GM23338 (cell line): ENCODE measurements around the gene OXNAD1. TPM values are rescaled to one million over a fixed set of nuclear protein-coding genes. Genes with fewer than 3 reads are reported as not detected.
A peak's percentile ranks its signal among the peaks of the same experiment; 100 is the strongest.

Source experiments
- ATAC-seq: fragments of 200-7000 bp; cut with Tn5 transposase; 3 replicates; pipeline ENCODE4 v1.9.1; 2020
- DNase-seq: peaks from one replicate; pipeline ENCODE4 v3.0.0-alpha.2; 2015; ENCODE audit warnings: low spot score
- H2AFZ ChIP-seq: fragments of 200-600 bp; sonication (generic); 2 replicates; pipeline ENCODE4 v1.8.0; 2016; ENCODE audit warnings: antibody characterized with exemption, mild to moderate bottlenecking, moderate library complexity
- H3F3A ChIP-seq: fragments of 200-600 bp; sonication (generic); replicated peaks from 2 replicates; pipeline ENCODE4 v1.8.0; 2017; ENCODE audit warnings: antibody characterized with exemption, mixed run types, low read depth
- H3K27ac ChIP-seq: fragments of 200-600 bp; sonication (generic); 2 replicates; pipeline ENCODE4 v1.6.1; 2016; ENCODE audit warnings: low read depth
- H3K27me3 ChIP-seq: fragments of 200-600 bp; sonication (generic); 2 replicates; pipeline ENCODE4 v1.8.0; 2016; ENCODE audit warnings: mild to moderate bottlenecking, mixed run types, moderate library complexity; ENCODE audit not compliant: insufficient read depth
- H3K36me3 ChIP-seq: fragments of 200-600 bp; sonication (generic); 2 replicates; pipeline ENCODE4 v1.8.0; 2016; ENCODE audit warnings: mild to moderate bottlenecking; ENCODE audit not compliant: insufficient read depth
- H3K4me1 ChIP-seq: fragments of 200-600 bp; sonication (generic); 2 replicates; pipeline ENCODE4 v1.8.0; 2016; ENCODE audit warnings: mild to moderate bottlenecking, moderate library complexity; ENCODE audit not compliant: insufficient read depth
- H3K4me2 ChIP-seq: fragments of 200-600 bp; sonication (generic); 2 replicates; pipeline ENCODE4 v1.7.1; 2017; ENCODE audit warnings: mixed run types
- H3K4me3 ChIP-seq: fragments of 200-600 bp; sonication (generic); 2 replicates; pipeline ENCODE4 v1.6.1; 2016; ENCODE audit warnings: mixed run types
- H3K79me2 ChIP-seq: fragments of 200-600 bp; sonication (generic); replicated peaks from 2 replicates; pipeline ENCODE4 v1.8.0; 2017; ENCODE audit warnings: mild to moderate bottlenecking; ENCODE audit not compliant: insufficient read depth
- H3K9me2 ChIP-seq: fragments of 200-600 bp; sonication (generic); 2 replicates; pipeline ENCODE4 v1.8.0; 2017; ENCODE audit not compliant: insufficient read depth
- H4K20me1 ChIP-seq: fragments of 200-600 bp; sonication (generic); replicated peaks from 2 replicates; pipeline ENCODE4 v1.8.0; 2017; ENCODE audit warnings: mild to moderate bottlenecking; ENCODE audit not compliant: insufficient read depth
- H3K27ac Mint-ChIP-seq: 2 replicates; pipeline ENCODE4 v1.8.0; 2020; ENCODE audit warnings: inconsistent platforms, mild to moderate bottlenecking, moderate library complexity, mixed read lengths
- H3K27me3 Mint-ChIP-seq: 3 replicates; pipeline ENCODE4 v1.8.0; 2022; ENCODE audit warnings: low read depth, mild to moderate bottlenecking, moderate library complexity, mixed read lengths, inconsistent platforms; ENCODE audit not compliant: insufficient read depth, poor library complexity
- H3K36me3 Mint-ChIP-seq: 3 replicates; pipeline ENCODE4 v1.8.0; 2021; ENCODE audit warnings: low read depth, mild to moderate bottlenecking, inconsistent platforms, moderate library complexity, mixed read lengths
- H3K4me1 Mint-ChIP-seq: 3 replicates; pipeline ENCODE4 v1.8.0; 2020; ENCODE audit warnings: mild to moderate bottlenecking, inconsistent platforms, mixed read lengths
- H3K4me3 Mint-ChIP-seq: 3 replicates; pipeline ENCODE4 v1.8.0; 2021; ENCODE audit warnings: moderate library complexity, mild to moderate bottlenecking, inconsistent platforms, mixed read lengths
- H3K9me3 Mint-ChIP-seq: 3 replicates; pipeline ENCODE4 v1.8.0; 2020; ENCODE audit warnings: moderate library complexity, mild to moderate bottlenecking, inconsistent platforms, mixed read lengths
- CREB1 ChIP-seq: fragments of 250-450 bp; sonication (Bioruptor Pico); IDR thresholded peaks from 2 replicates; pipeline ENCODE4 v1.5.0; 2020; ENCODE audit warnings: low read depth, mild to moderate bottlenecking, moderate library complexity
- CTCF ChIP-seq, 2 experiments: fragments of 200-600 bp in 1 of 2; sonication (generic) in 1 of 2; conservative IDR thresholded peaks; 2 replicates each; pipeline versions ENCODE4 v1.5.1 to v1.6.1; 2016 to 2017; ENCODE audit warnings: antibody characterized with exemption in 2 of 2, low read depth in 2 of 2, mild to moderate bottlenecking in 2 of 2, moderate library complexity in 1 of 2
- EZH2 ChIP-seq: fragments of 200-600 bp; sonication (generic); IDR thresholded peaks from one replicate; pipeline ENCODE4 v1.8.0; 2017; ENCODE audit warnings: antibody characterized with exemption, mild to moderate bottlenecking, low read depth; ENCODE audit not compliant: unreplicated experiment
- EZH2phosphoT487 ChIP-seq: fragments of 200-600 bp; sonication (generic); IDR thresholded peaks from one replicate; pipeline ENCODE4 v1.8.1; 2018; ENCODE audit warnings: antibody characterized with exemption; ENCODE audit not compliant: unreplicated experiment
- JUNB ChIP-seq: IDR thresholded peaks from one replicate; pipeline ENCODE4 v1.6.1; 2016; ENCODE audit warnings: antibody characterized with exemption; ENCODE audit not compliant: unreplicated experiment
- NANOG ChIP-seq: IDR thresholded peaks from 2 replicates; pipeline ENCODE4 v1.6.1; 2016; ENCODE audit warnings: antibody characterized with exemption, borderline replicate concordance
- POLR2AphosphoS5 ChIP-seq: IDR thresholded peaks from 2 replicates; pipeline ENCODE4 v1.6.1; 2016; ENCODE audit warnings: antibody characterized with exemption, low read depth
- STAT1 ChIP-seq: IDR thresholded peaks from one replicate; pipeline ENCODE4 v1.6.1; 2016; ENCODE audit warnings: antibody characterized with exemption; ENCODE audit not compliant: unreplicated experiment
- ZNF462 ChIP-seq: fragments of 250-450 bp; sonication (Bioruptor Pico); IDR thresholded peaks from 2 replicates; pipeline ENCODE4 v1.5.0; 2020; ENCODE audit warnings: mild to moderate bottlenecking, moderate library complexity
- polyA plus RNA-seq: library from polyadenylated mRNA; unstranded; fragments of >200 nt; fragmentation: Nextera tagmentation; extraction: Ambion mirVana; gene quantifications from 2 replicates; pipeline ENCODE4 v1.2.1, GENCODE V29; 2016
- total RNA-seq: library from RNA; depleted of rRNA; stranded (reverse); fragments of >200 nt; shearing (Covaris generic); gene quantifications from 2 replicates; pipeline ENCODE4 v1.2.3, GENCODE V29; 2014

Gene OXNAD1
- total and polyA plus RNA-seq, 2 experiments from 2014 or later, result 22.9 to 34.2 TPM

- TF ChIP-seq CREB1 (CRISPR knock-in tag), result 0 out of 2 replicates have a peak, but pooled peaks have one; percentile 17
- TF ChIP-seq STAT1, result no peak
- no peak for TF ChIP-seq JUNB
- TF ChIP-seq NANOG, result peak; percentile 90
- Histone ChIP-seq H3K79me2 (no peaks in the 10 kb centered on the region; the same call in 1 of the 2 replicates), H3K27ac (peak overlapping the region; percentile 92), H2AFZ (no peak overlapping the region), H3K27me3 (no peaks in the 10 kb centered on the region), H4K20me1 (no peaks in the 10 kb centered on the region), H3K4me3 (peak overlapping the region; percentile 9; the same call in 1 of the 2 replicates), H3K4me2 (peak overlapping the region; percentile 61), H3K36me3 (peaks cover 8% of the 10 kb centered on the region; the same call in 1 of the 2 replicates), H3F3A (0 out of 2 replicates have a peak, but pooled peaks cover 2% of the 10 kb centered on the region), H3K9me2 (no peaks in the 10 kb centered on the region), H3K4me1 (peaks cover 42% of the 10 kb centered on the region)
- DNase-seq, result peak; percentile 54
- Mint-ChIP-seq H3K9me3 (peaks cover 1% of the 10 kb centered on the region; the same call in 2 of the 3 replicates), H3K36me3 (peaks cover 53% of the 10 kb centered on the region), H3K27me3 (peaks cover 1% of the 10 kb centered on the region), H3K27ac (peak overlapping the region; percentile 86), H3K4me1 (peaks cover 56% of the 10 kb centered on the region), H3K4me3 (peak overlapping the region; percentile 58)
- peak; percentile 70 for ATAC-seq
Measured at GRCh38 chr3:16302082-16302631, 37.1 kb downstream of the OXNAD1 start.

GRCh38 chr3:16303037-16303575 lies 38.1 kb downstream of the OXNAD1 start:
- H3K9me2 ChIP-seq, result no peaks in the 10 kb centered on the region
- DNase-seq (no peak), ATAC-seq (peak; percentile 13; the same call in 2 of the 3 replicates)
- H3K36me3 ChIP-seq, result peaks cover 6% of the 10 kb centered on the region; the same call in 1 of the 2 replicates
- Mint-ChIP-seq H3K27me3 (peaks cover 1% of the 10 kb centered on the region), H3K36me3 (peaks cover 46% of the 10 kb centered on the region), H3K27ac (no peak overlapping the region), H3K4me3 (no peak overlapping the region), H3K4me1 (peaks cover 54% of the 10 kb centered on the region), H3K9me3 (no peaks in the 10 kb centered on the region)
- peak overlapping the region; percentile 92; the same call in 1 of the 2 replicates for H3K27ac ChIP-seq
- no peak overlapping the region for H2AFZ ChIP-seq
- no peaks in the 10 kb centered on the region for H3K27me3 ChIP-seq
- peak overlapping the region; percentile 61 for H3K4me2 ChIP-seq
- H3K4me1 ChIP-seq, result peaks cover 42% of the 10 kb centered on the region
- 0 out of 2 replicates have a peak, but pooled peaks cover 2% of the 10 kb centered on the region for H3F3A ChIP-seq
- H3K4me3 ChIP-seq, result no peak overlapping the region
- H4K20me1 ChIP-seq, result no peaks in the 10 kb centered on the region
- no peaks in the 10 kb centered on the region; the same call in 1 of the 2 replicates for H3K79me2 ChIP-seq
- TF ChIP-seq CTCF (conservative IDR thresholded peaks at IDR 0.05; ENCODE audit: low read depth in 2 of 2), result no peak
- no peak for TF ChIP-seq CREB1 (CRISPR knock-in tag)
- no peak for TF ChIP-seq ZNF462 (CRISPR knock-in tag)
- no peak for TF ChIP-seq STAT1
- no peak for TF ChIP-seq JUNB
- no peak for TF ChIP-seq EZH2phosphoT487
- no peak for TF ChIP-seq POLR2AphosphoS5
- TF ChIP-seq NANOG, result no peak
- no peak for TF ChIP-seq EZH2
